Measurements from ENCODE around the gene PTDSS2.
"Not testable (repeated sequence)": the region's sequence is repeated elsewhere in the genome, so short reads cannot be mapped to it uniquely, and the experiment has no call there.

PTDSS2 gene

GRCh38 chr11:516918-517685 lies 67.0 kb downstream of the PTDSS2 start:
- not testable (repeated sequence) for H3K9me3 Mint-ChIP-seq, DNase-seq, H3K27ac Mint-ChIP-seq, H3K27me3 Mint-ChIP-seq, H3K4me1 Mint-ChIP-seq, H3K4me3 Mint-ChIP-seq, ATAC-seq
- H3K36me3 Mint-ChIP-seq (ENCODE audit: low read depth) = peaks cover 22% of the 10 kb centered on the region

GRCh38 chr11:518463-519202 lies 68.6 kb downstream of the PTDSS2 start:
- Mint-ChIP-seq H3K27ac (no peak overlapping the region), H3K36me3 (ENCODE audit: low read depth) (peaks cover 20% of the 10 kb centered on the region), H3K4me1 (peaks cover 7% of the 10 kb centered on the region), H3K9me3 (peaks cover 7% of the 10 kb centered on the region), H3K27me3 (no peaks in the 10 kb centered on the region), H3K4me3 (peak overlapping the region; percentile 57)
- ATAC-seq = peak; percentile 94
- peak; percentile 89 for DNase-seq

GRCh38 chr11:520428-521176 lies 70.5 kb downstream of the PTDSS2 start:
- DNase-seq = no peak

GRCh38 chr11:521177-521688 lies 71.2 kb downstream of the PTDSS2 start:
- H3K9me3 Mint-ChIP-seq = peaks cover 7% of the 10 kb centered on the region
- DNase-seq = no peak
- no peaks in the 10 kb centered on the region for H3K27me3 Mint-ChIP-seq
- ATAC-seq = no peak
- H3K36me3 Mint-ChIP-seq (ENCODE audit: low read depth) = peaks cover 12% of the 10 kb centered on the region
- peaks cover 7% of the 10 kb centered on the region for H3K4me1 Mint-ChIP-seq
- no peak overlapping the region for H3K4me3 Mint-ChIP-seq
- H3K27ac Mint-ChIP-seq = no peak overlapping the region

More at GRCh38 chr11:520428-521176, 70.5 kb downstream of the PTDSS2 start:
- Mint-ChIP-seq H3K27ac (no peak overlapping the region), H3K4me3 (no peak overlapping the region), H3K9me3 (peaks cover 7% of the 10 kb centered on the region), H3K36me3 (ENCODE audit: low read depth) (peaks cover 12% of the 10 kb centered on the region), H3K4me1 (peaks cover 7% of the 10 kb centered on the region), H3K27me3 (no peaks in the 10 kb centered on the region)
- ATAC-seq = no peak

GRCh38 chr11:526192-526591 lies 76.1 kb downstream of the PTDSS2 start:
- Mint-ChIP-seq H3K9me3 (no peaks in the 10 kb centered on the region), H3K27me3 (no peaks in the 10 kb centered on the region), H3K4me3 (no peak overlapping the region), H3K4me1 (no peaks in the 10 kb centered on the region), H3K27ac (no peak overlapping the region), H3K36me3 (ENCODE audit: low read depth) (no peaks in the 10 kb centered on the region)
- DNase-seq (no peak), ATAC-seq (no peak)

- no peak overlapping the region for H3K27ac Mint-ChIP-seq
- no peak for DNase-seq
Measured at GRCh38 chr11:528166-528814, 78.2 kb downstream of the PTDSS2 start.

GRCh38 chr11:528815-529727 lies 79.0 kb downstream of the PTDSS2 start:
- no peak for DNase-seq
- no peak overlapping the region for H3K4me3 Mint-ChIP-seq

More at GRCh38 chr11:528166-528814, 78.2 kb downstream of the PTDSS2 start:
- Mint-ChIP-seq H3K4me3 (no peak overlapping the region), H3K9me3 (no peaks in the 10 kb centered on the region), H3K4me1 (no peaks in the 10 kb centered on the region), H3K27me3 (no peaks in the 10 kb centered on the region), H3K36me3 (ENCODE audit: low read depth) (peaks cover 2% of the 10 kb centered on the region)
- ATAC-seq = no peak

GRCh38 chr11:529728-530411 lies 79.8 kb downstream of the PTDSS2 start:
- Mint-ChIP-seq H3K27me3 (no peaks in the 10 kb centered on the region), H3K4me1 (no peaks in the 10 kb centered on the region), H3K27ac (no peak overlapping the region), H3K9me3 (no peaks in the 10 kb centered on the region), H3K36me3 (ENCODE audit: low read depth) (peaks cover 2% of the 10 kb centered on the region), H3K4me3 (no peak overlapping the region)
- DNase-seq = no peak
- ATAC-seq = no peak

More at GRCh38 chr11:528815-529727, 79.0 kb downstream of the PTDSS2 start:
- Mint-ChIP-seq H3K4me1 (no peaks in the 10 kb centered on the region), H3K36me3 (ENCODE audit: low read depth) (peaks cover 2% of the 10 kb centered on the region), H3K27me3 (no peaks in the 10 kb centered on the region), H3K9me3 (no peaks in the 10 kb centered on the region), H3K27ac (no peak overlapping the region)
- ATAC-seq = no peak

- ATAC-seq = no peak
Measured at GRCh38 chr11:530960-531831, 81.1 kb downstream of the PTDSS2 start.

GRCh38 chr11:531919-532526 lies 81.9 kb downstream of the PTDSS2 start:
- H3K4me1 Mint-ChIP-seq = peaks cover 5% of the 10 kb centered on the region
- DNase-seq (no peak), ATAC-seq (no peak)
- H3K9me3 Mint-ChIP-seq = no peaks in the 10 kb centered on the region
- H3K27me3 Mint-ChIP-seq = no peaks in the 10 kb centered on the region
- H3K36me3 Mint-ChIP-seq (ENCODE audit: low read depth) = peaks cover 2% of the 10 kb centered on the region
- H3K4me3 Mint-ChIP-seq = no peak overlapping the region
- H3K27ac Mint-ChIP-seq = no peak overlapping the region

More at GRCh38 chr11:530960-531831, 81.1 kb downstream of the PTDSS2 start:
- Mint-ChIP-seq H3K9me3 (no peaks in the 10 kb centered on the region), H3K36me3 (ENCODE audit: low read depth) (peaks cover 2% of the 10 kb centered on the region), H3K27ac (no peak overlapping the region), H3K4me3 (no peak overlapping the region), H3K4me1 (peaks cover 2% of the 10 kb centered on the region), H3K27me3 (no peaks in the 10 kb centered on the region)
- no peak for DNase-seq

- H3K27ac Mint-ChIP-seq = no peak overlapping the region
- no peaks in the 10 kb centered on the region for H3K27me3 Mint-ChIP-seq
- H3K4me3 Mint-ChIP-seq = no peak overlapping the region
- ATAC-seq (no peak), DNase-seq (no peak)
- H3K4me1 Mint-ChIP-seq = peaks cover 9% of the 10 kb centered on the region
- no peaks in the 10 kb centered on the region for H3K9me3 Mint-ChIP-seq
- H3K36me3 Mint-ChIP-seq (ENCODE audit: low read depth) = peaks cover 2% of the 10 kb centered on the region
Measured at GRCh38 chr11:532527-532985, 82.5 kb downstream of the PTDSS2 start.
